Tibial nerve (tissue), 4 donors: ENCODE data around the gene FANK1. TPM values are rescaled to one million over a fixed set of nuclear protein-coding genes. Genes with fewer than 3 reads are reported as not detected.
"Not testable (repeated sequence)": the region's sequence is repeated elsewhere in the genome, so short reads cannot be mapped to it uniquely, and the experiment has no call there.

ENCODE experiments used
- DNase-seq, 2 donors: peaks; one replicate each; pipeline ENCODE4 v3.0.0-alpha.2; 2019; ENCODE audit warnings: low spot score in 2 of 2
- H3K27ac ChIP-seq, 4 donors: fragments of 200-600 bp; sonication (generic) in 3 of 4; one replicate each; pipeline ENCODE4 v1.5.1; 2017 to 2019; ENCODE audit warnings: mild to moderate bottlenecking in 1 of 4
- H3K27me3 ChIP-seq, 2 donors: fragments of 200-600 bp; sonication (generic) in 1 of 2; one replicate each; pipeline versions ENCODE4 v1.5.1 to v1.6.0; 2017 to 2019
- H3K36me3 ChIP-seq, 3 donors: fragments of 200-600 bp; sonication (generic); one replicate each; pipeline ENCODE4 v1.5.1; 2018 to 2019
- H3K4me1 ChIP-seq, 4 donors: fragments of 200-600 bp; sonication (generic) in 3 of 4; one replicate each; pipeline ENCODE4 v1.5.1; 2017 to 2019
- H3K4me3 ChIP-seq, 4 donors: fragments of 200-600 bp; sonication (generic) in 3 of 4; one replicate each; pipeline ENCODE4 v1.5.1; 2017 to 2019; ENCODE audit warnings: mild to moderate bottlenecking in 1 of 4, moderate library complexity in 1 of 4
- H3K9me3 ChIP-seq, 4 donors: fragments of 200-600 bp; sonication (generic) in 3 of 4; one replicate each; pipeline ENCODE4 v1.5.1; 2017 to 2019
- EP300 ChIP-seq, 2 donors: sonication (generic); formaldehyde crosslinking; IDR thresholded peaks; one replicate each; pipeline ENCODE4 v1.6.1; 2017; ENCODE audit warnings: antibody characterized with exemption in 2 of 2, mild to moderate bottlenecking in 1 of 2
- POLR2A ChIP-seq, 2 donors: fragments of 450-650 bp; IDR thresholded peaks; one replicate each; pipeline ENCODE4 v1.6.1; 2017; ENCODE audit warnings: antibody characterized with exemption in 2 of 2, mild to moderate bottlenecking in 2 of 2, moderate library complexity in 2 of 2
- WGBS, 2 donors: methylation state at CpG; one replicate each; pipeline ENCODE4 v1.1.5; 2018; 5-methylcytosine and 5-hydroxymethylcytosine counted together
- total RNA-seq, 4 donors: library from RNA; depleted of rRNA; stranded (reverse); fragments of >200 nt; gene quantifications; one replicate each; pipeline ENCODE4 v1.1.0, GENCODE V29; 2016
- TF ChIP-seq, protein P1 (sequence below), 5 experiments: fragments of 200-600 bp in 3 of 5; fragments of 450-650 bp in 2 of 5; sonication (generic) in 3 of 5; IDR thresholded peaks; one replicate each; pipeline ENCODE4 v1.5.1; 2016 to 2019; ENCODE audit warnings: antibody characterized with exemption in 5 of 5, mild to moderate bottlenecking in 3 of 5, moderate library complexity in 2 of 5

Gene FANK1
- total RNA-seq, 4 donors from 2014 or later = 0.59 to 6.6 (median 3.4) TPM

DNA sequence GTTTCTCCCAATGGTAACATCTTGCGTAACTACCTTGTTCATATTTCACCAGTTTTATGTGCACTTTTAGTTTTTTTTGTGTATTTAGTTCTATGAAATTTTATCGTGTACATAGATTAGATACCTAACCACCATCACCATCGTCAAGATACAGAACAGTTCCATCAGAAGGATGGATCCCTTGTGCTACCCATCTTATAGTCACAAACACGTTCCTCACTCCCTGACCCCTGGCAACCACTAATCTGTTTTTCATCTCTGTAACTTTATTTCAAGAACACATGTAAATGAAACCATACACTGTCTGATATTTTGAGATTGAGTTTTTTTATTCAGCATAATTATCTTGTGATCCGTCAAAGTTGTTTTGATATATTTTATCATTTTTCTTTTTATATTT, 29.9 kb downstream of the FANK1 start:
- no peaks in the 10 kb centered on the region for H3K9me3 ChIP-seq
- no peak overlapping the region for H3K4me3 ChIP-seq
- no peak overlapping the region for H3K27ac ChIP-seq
- no peaks in the 10 kb centered on the region for H3K36me3 ChIP-seq
- 54 to 57% methylated on average over 5 of the region's 5 CpGs for WGBS, 2 donors
- no peaks in the 10 kb centered on the region for H3K27me3 ChIP-seq
- no peak for DNase-seq
- no peaks in the 10 kb centered on the region for H3K4me1 ChIP-seq
- TF ChIP-seq, protein P1, sequence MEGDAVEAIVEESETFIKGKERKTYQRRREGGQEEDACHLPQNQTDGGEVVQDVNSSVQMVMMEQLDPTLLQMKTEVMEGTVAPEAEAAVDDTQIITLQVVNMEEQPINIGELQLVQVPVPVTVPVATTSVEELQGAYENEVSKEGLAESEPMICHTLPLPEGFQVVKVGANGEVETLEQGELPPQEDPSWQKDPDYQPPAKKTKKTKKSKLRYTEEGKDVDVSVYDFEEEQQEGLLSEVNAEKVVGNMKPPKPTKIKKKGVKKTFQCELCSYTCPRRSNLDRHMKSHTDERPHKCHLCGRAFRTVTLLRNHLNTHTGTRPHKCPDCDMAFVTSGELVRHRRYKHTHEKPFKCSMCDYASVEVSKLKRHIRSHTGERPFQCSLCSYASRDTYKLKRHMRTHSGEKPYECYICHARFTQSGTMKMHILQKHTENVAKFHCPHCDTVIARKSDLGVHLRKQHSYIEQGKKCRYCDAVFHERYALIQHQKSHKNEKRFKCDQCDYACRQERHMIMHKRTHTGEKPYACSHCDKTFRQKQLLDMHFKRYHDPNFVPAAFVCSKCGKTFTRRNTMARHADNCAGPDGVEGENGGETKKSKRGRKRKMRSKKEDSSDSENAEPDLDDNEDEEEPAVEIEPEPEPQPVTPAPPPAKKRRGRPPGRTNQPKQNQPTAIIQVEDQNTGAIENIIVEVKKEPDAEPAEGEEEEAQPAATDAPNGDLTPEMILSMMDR (IDR thresholded peaks at IDR 0.05) = no peak
- no peak for TF ChIP-seq POLR2A (IDR thresholded peaks at IDR 0.05)
- no peak for TF ChIP-seq EP300 (IDR thresholded peaks at IDR 0.05)

DNA sequence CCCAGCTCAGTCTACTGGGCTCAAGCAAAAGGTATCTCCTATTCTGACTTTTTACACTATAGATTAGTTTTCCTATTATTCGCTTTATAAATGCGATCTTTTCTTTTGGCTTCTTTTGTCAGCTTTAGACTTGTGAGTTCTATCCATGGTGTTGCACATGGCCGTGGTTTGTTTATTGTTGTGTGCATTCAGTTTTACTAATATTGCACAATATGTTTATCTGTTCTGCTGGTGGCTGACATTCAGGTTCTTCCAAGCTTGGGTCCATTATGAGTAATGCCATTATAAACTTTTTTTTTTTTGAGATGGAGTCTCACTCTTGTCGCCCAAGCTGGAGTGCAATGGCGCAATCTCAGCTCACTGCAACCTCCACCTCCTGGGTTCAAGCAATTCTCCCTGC, 30.9 kb downstream of the FANK1 start:
- not testable (repeated sequence) for H3K36me3 ChIP-seq, H3K4me1 ChIP-seq, DNase-seq, H3K27ac ChIP-seq, H3K9me3 ChIP-seq, H3K4me3 ChIP-seq, H3K27me3 ChIP-seq
- 68 to 78% methylated on average over 5 of the region's 5 CpGs for WGBS, 2 donors

DNA sequence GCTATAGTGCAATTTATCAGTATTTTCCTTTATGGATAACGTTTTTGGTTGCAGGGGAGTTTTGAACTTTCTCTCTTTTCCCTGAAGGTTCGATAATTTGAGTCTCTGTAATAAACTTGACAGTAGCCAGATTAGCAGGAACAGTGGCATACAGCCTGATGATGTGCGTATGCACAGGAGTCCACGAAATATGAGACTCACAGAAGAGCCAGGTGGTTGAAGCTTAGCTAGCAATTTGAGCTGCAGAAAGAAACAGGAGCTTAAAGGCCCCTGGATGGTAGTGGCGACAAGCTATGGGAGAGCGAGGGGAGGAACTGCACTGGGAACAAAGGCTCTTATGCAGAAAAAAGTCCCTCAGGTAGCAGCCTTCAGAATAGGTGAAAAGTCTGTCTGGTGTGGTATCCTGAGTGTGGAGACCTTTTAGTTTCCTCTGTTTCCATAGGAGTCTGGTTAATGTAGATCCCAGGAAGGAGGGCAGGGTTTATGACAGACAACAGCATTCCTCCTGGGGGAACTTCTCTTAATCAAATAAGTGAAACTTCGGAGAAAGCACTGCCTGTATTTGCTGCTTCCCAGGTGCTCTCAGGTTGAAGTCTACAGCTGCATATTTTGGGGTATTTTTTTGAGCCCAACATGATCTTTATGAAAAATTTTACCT, 32.7 kb downstream of the FANK1 start:
- 71 to 82% methylated on average over 7 of the region's 7 CpGs for WGBS, 2 donors
- no peaks in the 10 kb centered on the region for H3K27me3 ChIP-seq
- peaks cover 0 to 12% (median 0%) of the 10 kb centered on the region in 4 donors for H3K9me3 ChIP-seq
- TF ChIP-seq POLR2A (IDR thresholded peaks at IDR 0.05) (no peak), EP300 (IDR thresholded peaks at IDR 0.05) (no peak)
- TF ChIP-seq, protein P1 (IDR thresholded peaks at IDR 0.05) = no peak
- no peak overlapping the region for H3K4me3 ChIP-seq
- no peak overlapping the region for H3K27ac ChIP-seq
- no peaks in the 10 kb centered on the region for H3K36me3 ChIP-seq
- DNase-seq = no peak
- H3K4me1 ChIP-seq = no peaks in the 10 kb centered on the region

GRCh38 chr10:125929618-125930017, 33.3 kb downstream of the FANK1 start:
- Histone ChIP-seq H3K4me1 (no peaks in the 10 kb centered on the region), H3K4me3 (no peak overlapping the region), H3K27me3 (no peaks in the 10 kb centered on the region), H3K36me3 (no peaks in the 10 kb centered on the region), H3K27ac (no peak overlapping the region), H3K9me3 (peaks cover 0 to 12% (median 0%) of the 10 kb centered on the region in 4 donors)
- no peak for DNase-seq
- TF ChIP-seq EP300 (IDR thresholded peaks at IDR 0.05) = no peak
- TF ChIP-seq POLR2A (IDR thresholded peaks at IDR 0.05) = no peak
- TF ChIP-seq, protein P1 (IDR thresholded peaks at IDR 0.05) = no peak
- WGBS, 2 donors = 84 to 89% methylated on average over 4 of the region's 4 CpGs

- H3K9me3 ChIP-seq = peaks cover 0 to 12% (median 0%) of the 10 kb centered on the region in 4 donors
- H3K27ac ChIP-seq = no peak overlapping the region
- no peak for TF ChIP-seq POLR2A (IDR thresholded peaks at IDR 0.05)
- TF ChIP-seq, protein P1 (IDR thresholded peaks at IDR 0.05) = no peak
- H3K4me3 ChIP-seq = no peak overlapping the region
- no peaks in the 10 kb centered on the region for H3K27me3 ChIP-seq
- no peaks in the 10 kb centered on the region for H3K36me3 ChIP-seq
- H3K4me1 ChIP-seq = no peaks in the 10 kb centered on the region
- WGBS, 2 donors = 69 to 78% methylated on average over 4 of the region's 4 CpGs
- no peak for DNase-seq
These were observed 37.3 kb downstream of the FANK1 start for GRCh38 chr10:125933693-125934092.

- H3K27me3 ChIP-seq = no peaks in the 10 kb centered on the region
These were observed 40.0 kb downstream of the FANK1 start for GRCh38 chr10:125936331-125936730.

More at GRCh38 chr10:125936331-125936730, 40.0 kb downstream of the FANK1 start:
- WGBS, 2 donors = 61 to 65% methylated on average over 2 of the region's 2 CpGs
- H3K36me3 ChIP-seq = no peaks in the 10 kb centered on the region
- TF ChIP-seq POLR2A (IDR thresholded peaks at IDR 0.05) (no peak), EP300 (IDR thresholded peaks at IDR 0.05) (no peak)
- TF ChIP-seq, protein P1 (IDR thresholded peaks at IDR 0.05) = no peak
- H3K9me3 ChIP-seq = peaks cover 0 to 12% (median 0%) of the 10 kb centered on the region in 4 donors
- no peak overlapping the region for H3K4me3 ChIP-seq
- H3K27ac ChIP-seq = no peak overlapping the region
- no peaks in the 10 kb centered on the region for H3K4me1 ChIP-seq
- DNase-seq = no peak
